Right lobe of liver (tissue), 4 donors: ENCODE results near the gene FKTN.

Source experiments
- CTCF ChIP-seq, 4 donors: fragments of 200-600 bp in 3 of 4; fragments of 450-650 bp in 1 of 4; IDR thresholded peaks; one replicate each; pipeline versions ENCODE4 v1.5.1 to v1.8.0; 2016 to 2022; ENCODE audit warnings: antibody characterized with exemption in 4 of 4, mild to moderate bottlenecking in 2 of 4
- POLR2A ChIP-seq: fragments of 450-650 bp; IDR thresholded peaks from one replicate; pipeline ENCODE4 v1.6.1; 2017; ENCODE audit warnings: antibody characterized with exemption, mild to moderate bottlenecking
- donor health status: DM: no; HTN: no; CAD: no.
- donor health status: DM: no; HTN: no; CAD: no.
- donor health status: DM: no; HTN: yes; CAD: no.

GRCh38 chr9:105661011-105661410 lies 103.1 kb downstream of the FKTN start:
- TF ChIP-seq CTCF (IDR thresholded peaks at IDR 0.05) (no peak), POLR2A (no peak)
